Measurements from ENCODE around the gene MXRA7.

MXRA7 gene

DNA sequence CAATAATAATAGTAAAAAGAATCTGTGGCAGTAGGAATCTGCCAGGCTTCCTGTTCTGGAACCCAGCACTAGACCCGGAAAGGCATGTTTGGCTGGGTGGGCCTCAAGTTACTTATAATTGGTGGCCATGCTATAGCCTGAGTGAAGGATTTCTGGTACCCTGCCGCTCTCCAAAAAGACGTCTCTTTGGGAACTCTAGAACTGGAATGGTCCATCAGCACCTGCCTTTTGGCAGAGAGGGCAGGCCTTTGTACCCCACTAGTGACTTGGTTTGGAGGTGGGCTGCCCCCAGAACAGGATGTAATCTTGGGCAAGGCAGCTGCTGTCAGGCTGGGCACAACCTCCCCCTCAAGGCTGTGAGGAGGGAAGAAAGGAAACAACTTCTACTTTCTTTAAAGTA, 37.9 kb downstream of the MXRA7 start:
- no peak overlapping the region for H2AK5ac ChIP-seq (ENCODE audit: low read depth, low read length)
- no peak overlapping the region for H3K9ac ChIP-seq (ENCODE audit: low read depth, low read length, poor library complexity)
- no peak overlapping the region for H3K27ac ChIP-seq (replicated peaks; ENCODE audit: low read length)
- H3K4ac ChIP-seq (ENCODE audit: low read length), result no peak overlapping the region
- no peaks in the 10 kb centered on the region for H3K9me3 ChIP-seq (replicated peaks in 1 of 2; ENCODE audit: control insufficient read depth in 2 of 2, insufficient read depth in 1 of 2, low read depth in 1 of 2, low read length in 2 of 2)
- H2BK120ac ChIP-seq (ENCODE audit: low read depth, low read length), result no peak overlapping the region
- H3K79me1 ChIP-seq (ENCODE audit: low read depth, low read length), result no peaks in the 10 kb centered on the region
- no peak overlapping the region for H2BK15ac ChIP-seq (ENCODE audit: low read length)
- H3K4me1 ChIP-seq (ENCODE audit: control insufficient read depth in 2 of 2, insufficient read depth in 1 of 2, low read depth in 1 of 2, low read length in 2 of 2), result peaks cover 5 to 7% of the 10 kb centered on the region in 2 donors
- H3K27me3 ChIP-seq (ENCODE audit: control insufficient read depth in 3 of 3, insufficient read depth in 3 of 3, low read depth in 1 of 3, low read length in 3 of 3), result no peaks in the 10 kb centered on the region
- H4K91ac ChIP-seq (ENCODE audit: low read depth, low read length, poor library complexity), result no peak overlapping the region
- H3K23ac ChIP-seq (ENCODE audit: low read depth, low read length, poor library complexity), result no peak overlapping the region
- H3K4me2 ChIP-seq (ENCODE audit: insufficient read depth, low read length, poor library complexity, severe bottlenecking), result no peak overlapping the region
- no peak overlapping the region for H2AFZ ChIP-seq (ENCODE audit: low read length)
- no peak for DNase-seq (ENCODE audit: low spot score)
- H3K14ac ChIP-seq (ENCODE audit: low read length), result no peak overlapping the region
- no peak overlapping the region for H3K18ac ChIP-seq (ENCODE audit: low read length)
- peak overlapping the region; percentile 67 for H2BK5ac ChIP-seq (ENCODE audit: low read length)
- no peak overlapping the region for H2BK12ac ChIP-seq (ENCODE audit: low read length)
- H3K36me3 ChIP-seq (replicated peaks in 1 of 2; ENCODE audit: control insufficient read depth in 2 of 2, insufficient read depth in 2 of 2, low read length in 2 of 2), result peaks cover 0 to 5% of the 10 kb centered on the region in 2 donors
- no peak overlapping the region for H3K4me3 ChIP-seq (ENCODE audit: low read length in 2 of 2)
- WGBS, 2 donors (ENCODE audit: extremely low coverage in 2 of 2, insufficient read length in 2 of 2, insufficient replicate concordance in 1 of 2), result no CpG with 5 or more reads among the region's 3 CpGs
- no peak overlapping the region for H4K8ac ChIP-seq (ENCODE audit: low read depth, low read length)

DNA sequence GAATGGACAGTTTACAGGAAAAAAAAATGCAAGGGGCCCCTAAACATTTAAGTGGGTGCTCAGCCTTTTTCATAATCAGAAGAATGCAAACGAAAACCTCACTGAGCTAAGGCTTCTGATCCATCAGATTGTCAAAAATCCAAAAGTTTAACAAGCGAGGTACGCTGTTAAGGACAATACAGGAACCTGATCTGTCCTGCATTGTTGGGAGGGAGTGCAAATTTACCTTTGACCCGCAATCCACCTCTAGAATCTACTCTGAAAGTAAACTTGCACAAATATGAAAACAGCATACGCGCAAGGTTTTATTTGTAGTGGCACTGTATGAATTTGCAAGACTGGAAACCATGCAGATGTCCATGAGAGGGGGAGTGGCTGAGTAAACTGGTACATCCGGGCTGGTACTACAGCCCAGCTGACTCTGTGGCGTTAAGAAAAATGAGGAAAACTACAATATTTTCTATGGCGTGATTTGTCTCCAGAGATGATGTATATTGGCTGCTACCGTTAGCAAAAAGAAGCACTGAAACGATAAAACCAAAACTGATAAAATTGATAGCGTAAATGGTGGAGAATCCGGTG, 38.4 kb downstream of the MXRA7 start:
- no peaks in the 10 kb centered on the region for H3K9me3 ChIP-seq (replicated peaks in 1 of 2; ENCODE audit: control insufficient read depth in 2 of 2, insufficient read depth in 1 of 2, low read depth in 1 of 2, low read length in 2 of 2)
- peak overlapping the region; percentile 60 for H2AFZ ChIP-seq (ENCODE audit: low read length)
- no peaks in the 10 kb centered on the region for H3K79me1 ChIP-seq (ENCODE audit: low read depth, low read length)
- no peak overlapping the region for H2BK120ac ChIP-seq (ENCODE audit: low read depth, low read length)
- H3K36me3 ChIP-seq (replicated peaks in 1 of 2; ENCODE audit: control insufficient read depth in 2 of 2, insufficient read depth in 2 of 2, low read length in 2 of 2), result peaks cover 0 to 2% of the 10 kb centered on the region in 2 donors
- no CpG with 5 or more reads among the region's 13 CpGs for WGBS, 2 donors (ENCODE audit: extremely low coverage in 2 of 2, insufficient read length in 2 of 2, insufficient replicate concordance in 1 of 2)
- H3K27me3 ChIP-seq (ENCODE audit: control insufficient read depth in 3 of 3, insufficient read depth in 3 of 3, low read depth in 1 of 3, low read length in 3 of 3), result no peaks in the 10 kb centered on the region
- H3K4ac ChIP-seq (ENCODE audit: low read length), result no peak overlapping the region
- H3K4me3 ChIP-seq (ENCODE audit: low read length in 2 of 2), result peak overlapping the region; percentile 58 to 87
- no peak overlapping the region for H3K14ac ChIP-seq (ENCODE audit: low read length)
- H3K9ac ChIP-seq (ENCODE audit: low read depth, low read length, poor library complexity), result no peak overlapping the region
- H4K91ac ChIP-seq (ENCODE audit: low read depth, low read length, poor library complexity), result no peak overlapping the region
- H3K4me1 ChIP-seq (ENCODE audit: control insufficient read depth in 2 of 2, insufficient read depth in 1 of 2, low read depth in 1 of 2, low read length in 2 of 2), result peaks cover 5 to 7% of the 10 kb centered on the region in 2 donors
- no peak overlapping the region for H2BK5ac ChIP-seq (ENCODE audit: low read length)
- no peak overlapping the region for H2AK5ac ChIP-seq (ENCODE audit: low read depth, low read length)
- H3K18ac ChIP-seq (ENCODE audit: low read length), result no peak overlapping the region
- H4K8ac ChIP-seq (ENCODE audit: low read depth, low read length), result no peak overlapping the region
- no peak overlapping the region for H3K23ac ChIP-seq (ENCODE audit: low read depth, low read length, poor library complexity)
- peak overlapping the region; percentile 79 for H3K4me2 ChIP-seq (ENCODE audit: insufficient read depth, low read length, poor library complexity, severe bottlenecking)
- H2BK15ac ChIP-seq (ENCODE audit: low read length), result no peak overlapping the region
- H2BK12ac ChIP-seq (ENCODE audit: low read length), result no peak overlapping the region
- H3K27ac ChIP-seq (replicated peaks; ENCODE audit: low read length), result no peak overlapping the region
- no peak for DNase-seq (ENCODE audit: low spot score)

DNA sequence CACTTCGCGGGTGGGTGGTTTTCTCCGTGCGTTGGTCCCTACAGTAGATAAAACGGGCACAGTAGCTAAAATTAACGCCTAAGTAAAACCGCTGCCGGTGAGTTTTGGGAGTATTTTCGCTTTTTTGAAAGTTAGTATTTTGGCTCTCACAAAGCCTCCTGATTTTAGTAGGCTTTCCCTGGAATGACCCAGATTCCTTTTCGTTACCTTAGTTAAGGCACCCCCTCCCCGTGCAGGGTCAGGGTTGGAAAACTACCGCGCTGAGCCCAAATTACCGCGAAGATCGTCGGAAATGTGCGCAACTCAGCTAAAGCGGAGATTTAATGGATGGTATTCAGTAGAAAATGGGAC, 38.9 kb downstream of the MXRA7 start:
- Histone ChIP-seq H3K9ac (ENCODE audit: low read depth, low read length, poor library complexity) (no peak overlapping the region), H3K36me3 (replicated peaks in 1 of 2; ENCODE audit: control insufficient read depth in 2 of 2, insufficient read depth in 2 of 2, low read length in 2 of 2) (no peaks in the 10 kb centered on the region)

DNA sequence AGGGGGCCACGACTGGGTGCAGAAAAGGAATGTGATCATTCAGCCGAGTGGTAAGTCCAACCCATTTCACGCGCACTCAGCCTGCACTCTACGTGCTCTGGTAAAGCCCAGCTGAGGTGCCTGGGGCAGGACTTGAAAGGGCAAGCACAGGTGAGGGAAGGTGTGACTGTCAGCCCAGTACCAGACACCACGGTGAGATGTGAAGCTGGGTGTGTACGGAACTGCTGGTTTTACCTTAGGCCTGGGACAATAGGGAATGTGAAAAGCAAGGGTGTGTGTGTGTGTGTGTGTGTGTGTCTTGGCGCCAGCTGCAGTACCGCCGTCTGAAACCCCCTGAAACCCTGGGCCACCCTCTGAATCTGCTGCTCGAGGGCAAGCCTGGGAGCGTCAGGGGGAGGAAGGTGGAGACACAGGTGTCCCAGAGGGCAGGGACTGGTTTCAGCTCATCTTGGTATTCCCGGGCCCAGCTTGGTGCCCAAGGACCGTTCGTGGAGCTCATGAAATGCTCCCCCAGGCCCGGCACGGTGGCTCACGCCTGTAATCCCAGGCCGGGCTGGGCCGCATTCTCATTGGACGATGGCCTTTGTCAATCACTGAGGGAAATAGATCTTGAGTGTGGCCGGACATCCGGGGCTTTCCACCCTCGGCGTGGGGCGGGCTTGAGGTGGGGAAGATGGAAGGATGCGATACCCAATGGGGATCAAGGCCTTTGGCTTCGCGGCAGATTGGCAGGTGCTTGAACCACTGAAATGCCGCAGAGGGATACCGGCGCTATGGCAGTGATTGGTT, 39.4 kb downstream of the MXRA7 start:
- Histone ChIP-seq H3K4me3 (ENCODE audit: low read length in 2 of 2) (peak overlapping the region; percentile 56 to 58), H3K36me3 (replicated peaks in 1 of 2; ENCODE audit: control insufficient read depth in 2 of 2, insufficient read depth in 2 of 2, low read length in 2 of 2) (no peaks in the 10 kb centered on the region), H3K14ac (ENCODE audit: low read length) (no peak overlapping the region), H3K9me3 (replicated peaks in 1 of 2; ENCODE audit: control insufficient read depth in 2 of 2, insufficient read depth in 1 of 2, low read depth in 1 of 2, low read length in 2 of 2) (no peaks in the 10 kb centered on the region), H2BK5ac (ENCODE audit: low read length) (no peak overlapping the region), H3K27me3 (ENCODE audit: control insufficient read depth in 3 of 3, insufficient read depth in 3 of 3, low read depth in 1 of 3, low read length in 3 of 3) (no peaks in the 10 kb centered on the region), H3K18ac (ENCODE audit: low read length) (peak overlapping the region; percentile 93), H3K9ac (ENCODE audit: low read depth, low read length, poor library complexity) (peak overlapping the region; percentile 79), H2BK15ac (ENCODE audit: low read length) (no peak overlapping the region), H3K4me1 (ENCODE audit: control insufficient read depth in 2 of 2, insufficient read depth in 1 of 2, low read depth in 1 of 2, low read length in 2 of 2) (peaks cover 5 to 7% of the 10 kb centered on the region in 2 donors), H2AK5ac (ENCODE audit: low read depth, low read length) (no peak overlapping the region), H4K91ac (ENCODE audit: low read depth, low read length, poor library complexity) (no peak overlapping the region), H3K23ac (ENCODE audit: low read depth, low read length, poor library complexity) (peak overlapping the region; percentile 3), H2BK12ac (ENCODE audit: low read length) (no peak overlapping the region), H2BK120ac (ENCODE audit: low read depth, low read length) (no peak overlapping the region), H4K8ac (ENCODE audit: low read depth, low read length) (peak overlapping the region; percentile 55), H3K79me1 (ENCODE audit: low read depth, low read length) (no peaks in the 10 kb centered on the region), H3K4me2 (ENCODE audit: insufficient read depth, low read length, poor library complexity, severe bottlenecking) (peak overlapping the region; percentile 71), H2AFZ (ENCODE audit: low read length) (peak overlapping the region; percentile 95), H3K27ac (replicated peaks; ENCODE audit: low read length) (peak overlapping the region; percentile 66), H3K4ac (ENCODE audit: low read length) (no peak overlapping the region)
- DNase-seq (ENCODE audit: low spot score), result peak; percentile 100
- no CpG with 5 or more reads among the region's 32 CpGs for WGBS, 2 donors (ENCODE audit: extremely low coverage in 2 of 2, insufficient read length in 2 of 2, insufficient replicate concordance in 1 of 2)

More for the DNA sequence above, 38.9 kb downstream of the MXRA7 start:
- no CpG with 5 or more reads among the region's 19 CpGs for WGBS, 2 donors (ENCODE audit: extremely low coverage in 2 of 2, insufficient read length in 2 of 2, insufficient replicate concordance in 1 of 2)
- Histone ChIP-seq H3K27ac (replicated peaks; ENCODE audit: low read length) (no peak overlapping the region), H2BK15ac (ENCODE audit: low read length) (no peak overlapping the region), H3K14ac (ENCODE audit: low read length) (no peak overlapping the region), H2AFZ (ENCODE audit: low read length) (peak overlapping the region; percentile 60), H2BK12ac (ENCODE audit: low read length) (no peak overlapping the region), H4K8ac (ENCODE audit: low read depth, low read length) (no peak overlapping the region), H3K79me1 (ENCODE audit: low read depth, low read length) (no peaks in the 10 kb centered on the region), H3K18ac (ENCODE audit: low read length) (peak overlapping the region; percentile 86), H3K23ac (ENCODE audit: low read depth, low read length, poor library complexity) (no peak overlapping the region), H3K4me1 (ENCODE audit: control insufficient read depth in 2 of 2, insufficient read depth in 1 of 2, low read depth in 1 of 2, low read length in 2 of 2) (peaks cover 5 to 7% of the 10 kb centered on the region in 2 donors), H3K4ac (ENCODE audit: low read length) (no peak overlapping the region), H3K27me3 (ENCODE audit: control insufficient read depth in 3 of 3, insufficient read depth in 3 of 3, low read depth in 1 of 3, low read length in 3 of 3) (no peaks in the 10 kb centered on the region), H3K4me2 (ENCODE audit: insufficient read depth, low read length, poor library complexity, severe bottlenecking) (peak overlapping the region; percentile 79), H3K4me3 (ENCODE audit: low read length in 2 of 2) (peak overlapping the region; percentile 58 to 87), H3K9me3 (replicated peaks in 1 of 2; ENCODE audit: control insufficient read depth in 2 of 2, insufficient read depth in 1 of 2, low read depth in 1 of 2, low read length in 2 of 2) (no peaks in the 10 kb centered on the region), H2AK5ac (ENCODE audit: low read depth, low read length) (no peak overlapping the region), H4K91ac (ENCODE audit: low read depth, low read length, poor library complexity) (no peak overlapping the region), H2BK5ac (ENCODE audit: low read length) (no peak overlapping the region), H2BK120ac (ENCODE audit: low read depth, low read length) (no peak overlapping the region)
- DNase-seq (ENCODE audit: low spot score), result no peak
